HepG2 (cell line): ENCODE results near the gene CLIC4. TPM values are rescaled to one million over a fixed set of nuclear protein-coding genes. Genes with fewer than 3 reads are reported as not detected.

ENCODE experiments used
- AFF4 ChIP-seq: sonication (generic); formaldehyde crosslinking; IDR thresholded peaks from 2 replicates; pipeline ENCODE4 v1.4.0; 2020; ENCODE audit warnings: missing genetic modification reagents
- ETS1 ChIP-seq: sonication (generic); formaldehyde crosslinking; IDR thresholded peaks from 2 replicates; pipeline ENCODE4 v1.4.0; 2020; ENCODE audit warnings: missing genetic modification reagents
- MXD4 ChIP-seq: IDR thresholded peaks from 2 replicates; pipeline ENCODE4 v1.6.1; 2016; ENCODE audit warnings: mild to moderate bottlenecking, missing biosample characterization, missing genetic modification reagents
- ZNF558 ChIP-seq: sonication (generic); formaldehyde crosslinking; IDR thresholded peaks from 2 replicates; pipeline ENCODE4 v1.9.0; 2022; ENCODE audit warnings: mild to moderate bottlenecking, missing genetic modification reagents, borderline replicate concordance
- ZNF747 ChIP-seq: sonication (generic); formaldehyde crosslinking; IDR thresholded peaks from 2 replicates; pipeline ENCODE4 v1.8.1; 2023; ENCODE audit warnings: missing genetic modification reagents, mild to moderate bottlenecking, borderline replicate concordance
- polyA plus RNA-seq, 8 experiments: library from polyadenylated mRNA; depleted of rRNA in 3 of 8; stranded (reverse) in 7 of 8; unstranded in 1 of 8; fragments of >200 nt; fragmentation: Illumina TruSeq in 4 of 8; extraction: Trizol in 4 of 8; gene quantifications; 2 replicates each; pipeline versions ENCODE4 v1.2.1 to v1.2.3, GENCODE V29; 2011 to 2016; ENCODE audit warnings: low read depth in 4 of 8, missing spikeins in 1 of 8, mixed read lengths in 1 of 8; ENCODE audit not compliant: insufficient read depth in 1 of 8
- total RNA-seq, 5 experiments: library from RNA; depleted of rRNA; stranded (reverse); fragments of >200 nt; fragmentation: Illumina TruSeq; extraction: Trizol; gene quantifications; 2 replicates each; pipeline ENCODE4 v1.2.3, GENCODE V29; 2016; ENCODE audit warnings: low read depth in 1 of 5
- TF ChIP-seq, protein P1 (sequence below): sonication (generic); formaldehyde crosslinking; IDR thresholded peaks from 2 replicates; pipeline ENCODE4 v1.4.0; 2020; ENCODE audit warnings: missing genetic modification reagents
- TF ChIP-seq, protein P2 (sequence below): sonication (generic); formaldehyde crosslinking; IDR thresholded peaks from 2 replicates; pipeline ENCODE4 v1.4.0; 2020; ENCODE audit warnings: low read depth, missing genetic modification reagents
- TF ChIP-seq, protein P3 (sequence below): sonication (generic); formaldehyde crosslinking; IDR thresholded peaks from 2 replicates; pipeline ENCODE4 v1.8.0; 2023; ENCODE audit warnings: mild to moderate bottlenecking, missing genetic modification reagents
- TF ChIP-seq, protein P4 (sequence below), 2 experiments: IDR thresholded peaks; 2 replicates each; pipeline ENCODE4 v1.6.1; 2011 to 2012; ENCODE audit warnings: low read length in 2 of 2, borderline replicate concordance in 1 of 2, low read depth in 1 of 2, mild to moderate bottlenecking in 1 of 2, moderate library complexity in 1 of 2

The CLIC4 gene
- total and polyA plus RNA-seq, 2 of the 13 experiments (the other 11 are each of a cell fraction or from before 2014, with no cell fraction given): 23.3 to 77.4 TPM

DNA sequence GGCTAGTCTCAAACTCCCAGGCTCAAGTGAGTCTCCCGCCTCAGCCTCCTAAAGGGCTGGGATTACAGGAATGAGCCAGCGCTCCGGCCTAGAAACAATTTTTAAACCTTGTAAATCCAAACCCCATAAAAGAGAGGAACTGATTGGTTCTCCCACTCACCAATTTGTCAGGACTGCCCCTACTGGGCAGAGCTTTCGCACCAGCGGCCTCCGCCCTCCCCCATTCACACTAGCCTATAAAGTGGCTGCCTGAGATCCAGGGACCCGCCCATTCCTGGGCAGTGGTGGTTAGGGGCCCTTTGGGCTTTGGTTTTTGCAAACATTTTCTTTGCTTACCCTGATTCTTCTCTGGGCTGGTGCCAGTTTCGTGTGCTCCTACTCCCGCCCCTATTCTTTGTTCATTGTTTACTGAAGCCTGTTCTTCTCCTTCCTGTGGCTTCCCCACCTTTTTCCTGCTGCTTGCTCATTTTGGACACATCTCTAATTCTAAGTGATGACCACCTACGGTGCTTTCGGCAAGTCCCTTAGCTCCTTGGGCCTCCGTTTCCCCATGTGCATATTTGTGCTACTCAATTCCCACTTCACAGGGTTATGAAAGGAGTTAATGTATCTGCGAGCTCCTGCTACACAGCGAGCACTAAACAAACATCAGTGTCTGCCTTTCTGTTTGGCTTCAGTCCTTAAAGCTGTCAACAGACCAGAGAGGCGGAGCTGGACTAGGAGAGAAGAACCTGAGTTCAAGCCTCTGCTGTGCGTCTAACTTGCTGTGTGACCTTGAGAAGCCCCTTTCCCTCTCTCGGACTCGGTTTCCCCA is 39.8 kb upstream of the CLIC4 start (continued):
- TF ChIP-seq, protein P1, sequence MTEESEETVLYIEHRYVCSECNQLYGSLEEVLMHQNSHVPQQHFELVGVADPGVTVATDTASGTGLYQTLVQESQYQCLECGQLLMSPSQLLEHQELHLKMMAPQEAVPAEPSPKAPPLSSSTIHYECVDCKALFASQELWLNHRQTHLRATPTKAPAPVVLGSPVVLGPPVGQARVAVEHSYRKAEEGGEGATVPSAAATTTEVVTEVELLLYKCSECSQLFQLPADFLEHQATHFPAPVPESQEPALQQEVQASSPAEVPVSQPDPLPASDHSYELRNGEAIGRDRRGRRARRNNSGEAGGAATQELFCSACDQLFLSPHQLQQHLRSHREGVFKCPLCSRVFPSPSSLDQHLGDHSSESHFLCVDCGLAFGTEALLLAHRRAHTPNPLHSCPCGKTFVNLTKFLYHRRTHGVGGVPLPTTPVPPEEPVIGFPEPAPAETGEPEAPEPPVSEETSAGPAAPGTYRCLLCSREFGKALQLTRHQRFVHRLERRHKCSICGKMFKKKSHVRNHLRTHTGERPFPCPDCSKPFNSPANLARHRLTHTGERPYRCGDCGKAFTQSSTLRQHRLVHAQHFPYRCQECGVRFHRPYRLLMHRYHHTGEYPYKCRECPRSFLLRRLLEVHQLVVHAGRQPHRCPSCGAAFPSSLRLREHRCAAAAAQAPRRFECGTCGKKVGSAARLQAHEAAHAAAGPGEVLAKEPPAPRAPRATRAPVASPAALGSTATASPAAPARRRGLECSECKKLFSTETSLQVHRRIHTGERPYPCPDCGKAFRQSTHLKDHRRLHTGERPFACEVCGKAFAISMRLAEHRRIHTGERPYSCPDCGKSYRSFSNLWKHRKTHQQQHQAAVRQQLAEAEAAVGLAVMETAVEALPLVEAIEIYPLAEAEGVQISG (CRISPR knock-in tag): 0 out of 2 replicates have a peak, but pooled peaks have one; percentile 14
- TF ChIP-seq, protein P2, sequence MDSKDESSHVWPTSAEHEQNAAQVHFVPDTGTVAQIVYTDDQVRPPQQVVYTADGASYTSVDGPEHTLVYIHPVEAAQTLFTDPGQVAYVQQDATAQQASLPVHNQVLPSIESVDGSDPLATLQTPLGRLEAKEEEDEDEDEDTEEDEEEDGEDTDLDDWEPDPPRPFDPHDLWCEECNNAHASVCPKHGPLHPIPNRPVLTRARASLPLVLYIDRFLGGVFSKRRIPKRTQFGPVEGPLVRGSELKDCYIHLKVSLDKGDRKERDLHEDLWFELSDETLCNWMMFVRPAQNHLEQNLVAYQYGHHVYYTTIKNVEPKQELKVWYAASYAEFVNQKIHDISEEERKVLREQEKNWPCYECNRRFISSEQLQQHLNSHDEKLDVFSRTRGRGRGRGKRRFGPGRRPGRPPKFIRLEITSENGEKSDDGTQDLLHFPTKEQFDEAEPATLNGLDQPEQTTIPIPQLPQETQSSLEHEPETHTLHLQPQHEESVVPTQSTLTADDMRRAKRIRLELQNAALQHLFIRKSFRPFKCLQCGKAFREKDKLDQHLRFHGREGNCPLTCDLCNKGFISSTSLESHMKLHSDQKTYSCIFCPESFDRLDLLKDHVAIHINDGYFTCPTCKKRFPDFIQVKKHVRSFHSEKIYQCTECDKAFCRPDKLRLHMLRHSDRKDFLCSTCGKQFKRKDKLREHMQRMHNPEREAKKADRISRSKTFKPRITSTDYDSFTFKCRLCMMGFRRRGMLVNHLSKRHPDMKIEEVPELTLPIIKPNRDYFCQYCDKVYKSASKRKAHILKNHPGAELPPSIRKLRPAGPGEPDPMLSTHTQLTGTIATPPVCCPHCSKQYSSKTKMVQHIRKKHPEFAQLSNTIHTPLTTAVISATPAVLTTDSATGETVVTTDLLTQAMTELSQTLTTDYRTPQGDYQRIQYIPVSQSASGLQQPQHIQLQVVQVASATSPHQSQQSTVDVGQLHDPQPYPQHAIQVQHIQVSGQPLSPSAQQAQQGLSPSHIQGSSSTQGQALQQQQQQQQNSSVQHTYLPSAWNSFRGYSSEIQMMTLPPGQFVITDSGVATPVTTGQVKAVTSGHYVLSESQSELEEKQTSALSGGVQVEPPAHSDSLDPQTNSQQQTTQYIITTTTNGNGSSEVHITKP (CRISPR knock-in tag): no peak
- TF ChIP-seq AFF4 (CRISPR knock-in tag) (no peak), ZNF747 (CRISPR knock-in tag) (no peak; the same call in 1 of the 2 replicates), MXD4 (CRISPR knock-in tag) (no peak), ETS1 (CRISPR knock-in tag) (no peak), ZNF558 (CRISPR knock-in tag) (no peak)
- TF ChIP-seq, protein P3, sequence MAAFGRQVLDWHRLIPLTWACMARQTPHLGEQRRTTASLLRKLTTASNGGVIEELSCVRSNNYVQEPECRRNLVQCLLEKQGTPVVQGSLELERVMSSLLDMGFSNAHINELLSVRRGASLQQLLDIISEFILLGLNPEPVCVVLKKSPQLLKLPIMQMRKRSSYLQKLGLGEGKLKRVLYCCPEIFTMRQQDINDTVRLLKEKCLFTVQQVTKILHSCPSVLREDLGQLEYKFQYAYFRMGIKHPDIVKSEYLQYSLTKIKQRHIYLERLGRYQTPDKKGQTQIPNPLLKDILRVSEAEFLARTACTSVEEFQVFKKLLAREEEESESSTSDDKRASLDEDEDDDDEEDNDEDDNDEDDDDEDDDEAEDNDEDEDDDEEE: no peak
- TF ChIP-seq, protein P4, sequence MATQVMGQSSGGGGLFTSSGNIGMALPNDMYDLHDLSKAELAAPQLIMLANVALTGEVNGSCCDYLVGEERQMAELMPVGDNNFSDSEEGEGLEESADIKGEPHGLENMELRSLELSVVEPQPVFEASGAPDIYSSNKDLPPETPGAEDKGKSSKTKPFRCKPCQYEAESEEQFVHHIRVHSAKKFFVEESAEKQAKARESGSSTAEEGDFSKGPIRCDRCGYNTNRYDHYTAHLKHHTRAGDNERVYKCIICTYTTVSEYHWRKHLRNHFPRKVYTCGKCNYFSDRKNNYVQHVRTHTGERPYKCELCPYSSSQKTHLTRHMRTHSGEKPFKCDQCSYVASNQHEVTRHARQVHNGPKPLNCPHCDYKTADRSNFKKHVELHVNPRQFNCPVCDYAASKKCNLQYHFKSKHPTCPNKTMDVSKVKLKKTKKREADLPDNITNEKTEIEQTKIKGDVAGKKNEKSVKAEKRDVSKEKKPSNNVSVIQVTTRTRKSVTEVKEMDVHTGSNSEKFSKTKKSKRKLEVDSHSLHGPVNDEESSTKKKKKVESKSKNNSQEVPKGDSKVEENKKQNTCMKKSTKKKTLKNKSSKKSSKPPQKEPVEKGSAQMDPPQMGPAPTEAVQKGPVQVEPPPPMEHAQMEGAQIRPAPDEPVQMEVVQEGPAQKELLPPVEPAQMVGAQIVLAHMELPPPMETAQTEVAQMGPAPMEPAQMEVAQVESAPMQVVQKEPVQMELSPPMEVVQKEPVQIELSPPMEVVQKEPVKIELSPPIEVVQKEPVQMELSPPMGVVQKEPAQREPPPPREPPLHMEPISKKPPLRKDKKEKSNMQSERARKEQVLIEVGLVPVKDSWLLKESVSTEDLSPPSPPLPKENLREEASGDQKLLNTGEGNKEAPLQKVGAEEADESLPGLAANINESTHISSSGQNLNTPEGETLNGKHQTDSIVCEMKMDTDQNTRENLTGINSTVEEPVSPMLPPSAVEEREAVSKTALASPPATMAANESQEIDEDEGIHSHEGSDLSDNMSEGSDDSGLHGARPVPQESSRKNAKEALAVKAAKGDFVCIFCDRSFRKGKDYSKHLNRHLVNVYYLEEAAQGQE (IDR thresholded peaks at IDR 0.05; ENCODE audit: borderline replicate concordance in 1 of 2, low read depth in 1 of 2, low read length in 2 of 2): no peak
